Parathyroid adenoma (tissue), 2 donors: ENCODE measurements around the gene XPO1.

Experiments
- H2AFZ ChIP-seq: fragments of 300-600 bp; sonication (generic); one replicate; pipeline ENCODE4 v1.7.0; 2017; ENCODE audit warnings: antibody characterized with exemption, mild to moderate bottlenecking
- H3K27ac ChIP-seq: fragments of 300-600 bp; sonication (generic); one replicate; pipeline ENCODE4 v1.7.0; 2017
- H3K27me3 ChIP-seq: fragments of 300-600 bp; sonication (generic); one replicate; pipeline ENCODE4 v1.7.0; 2017; ENCODE audit warnings: low read length; ENCODE audit not compliant: control insufficient read depth, insufficient read depth
- H3K36me3 ChIP-seq: fragments of 300-600 bp; sonication (generic); one replicate; pipeline ENCODE4 v1.7.0; 2017; ENCODE audit warnings: low read length; ENCODE audit not compliant: control insufficient read depth, insufficient read depth
- H3K4me1 ChIP-seq: fragments of 300-600 bp; sonication (generic); one replicate; pipeline ENCODE4 v1.7.0; 2017; ENCODE audit warnings: control low read depth
- H3K4me2 ChIP-seq: fragments of 300-600 bp; sonication (generic); one replicate; pipeline ENCODE4 v1.7.0; 2017; ENCODE audit warnings: low read length
- H3K4me3 ChIP-seq: fragments of 300-600 bp; sonication (generic); one replicate; pipeline ENCODE4 v1.7.0; 2017; ENCODE audit warnings: low read depth, low read length
- H3K79me2 ChIP-seq: fragments of 300-600 bp; sonication (generic); one replicate; pipeline ENCODE4 v1.7.0; 2017; ENCODE audit warnings: control low read depth
- H3K9ac ChIP-seq: fragments of 300-600 bp; sonication (generic); one replicate; pipeline ENCODE4 v1.7.0; 2017; ENCODE audit warnings: mild to moderate bottlenecking
- H3K9me3 ChIP-seq: fragments of 300-600 bp; sonication (generic); one replicate; pipeline ENCODE4 v1.7.0; 2017; ENCODE audit warnings: low read length; ENCODE audit not compliant: control insufficient read depth
- CTCF ChIP-seq: fragments of 300-600 bp; sonication (generic); IDR thresholded peaks from one replicate; pipeline ENCODE4 v1.7.0; 2017; ENCODE audit warnings: antibody characterized with exemption, mild to moderate bottlenecking
- donor health status: primary hyperparathyroidism.

XPO1 gene

DNA sequence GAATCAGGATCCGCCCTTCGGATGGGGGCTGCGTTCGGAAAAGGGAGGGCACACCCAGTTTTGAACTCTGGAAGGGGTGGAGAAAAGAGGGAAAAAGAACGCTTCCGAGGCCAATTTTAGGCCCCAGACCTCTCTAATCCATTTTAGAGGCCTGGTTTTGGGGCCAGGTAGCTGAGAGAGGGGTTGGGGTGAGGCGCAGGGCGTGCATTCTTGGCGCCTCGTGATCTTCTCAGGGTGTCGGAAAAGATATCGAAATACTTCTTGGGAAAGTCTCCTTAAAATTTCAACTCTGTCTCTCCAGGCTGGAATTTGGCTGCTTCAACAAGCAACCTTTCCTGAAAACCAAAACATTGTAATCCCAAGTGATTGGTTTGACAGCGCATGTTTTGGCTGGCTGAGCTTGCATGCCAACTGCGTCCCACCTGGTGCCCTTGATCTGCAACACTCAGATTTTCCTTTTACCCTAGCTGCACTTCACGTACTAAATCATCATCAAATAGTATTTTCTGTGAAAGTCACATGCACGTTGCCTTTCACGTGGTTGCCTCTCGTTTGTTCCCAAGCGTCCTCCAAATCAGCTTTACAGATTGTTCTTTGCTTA is 864 bp upstream of the XPO1 start:
- peak overlapping the region; percentile 83 for H2AFZ ChIP-seq

GRCh38 chr2:61537950-61538199 is 281 bp downstream of the XPO1 start:
- Histone ChIP-seq H3K9ac (peak overlapping the region; percentile 29), H2AFZ (peak overlapping the region; percentile 83), H3K36me3 (no peaks in the 10 kb centered on the region), H3K27ac (peak overlapping the region; percentile 97), H3K4me3 (peak overlapping the region; percentile 89), H3K9me3 (no peaks in the 10 kb centered on the region), H3K4me2 (peak overlapping the region; percentile 63), H3K79me2 (peaks cover 15% of the 10 kb centered on the region), H3K4me1 (peaks cover 3% of the 10 kb centered on the region), H3K27me3 (no peaks in the 10 kb centered on the region)
- TF ChIP-seq CTCF, result no peak

More for the DNA sequence above, 864 bp upstream of the XPO1 start:
- TF ChIP-seq CTCF, result no peak
- peak overlapping the region; percentile 38 for H3K9ac ChIP-seq
- no peaks in the 10 kb centered on the region for H3K27me3 ChIP-seq
- H3K9me3 ChIP-seq, result no peaks in the 10 kb centered on the region
- peak overlapping the region; percentile 79 for H3K4me2 ChIP-seq
- no peaks in the 10 kb centered on the region for H3K36me3 ChIP-seq
- peak overlapping the region; percentile 97 for H3K27ac ChIP-seq
- peaks cover 3% of the 10 kb centered on the region for H3K4me1 ChIP-seq
- peaks cover 15% of the 10 kb centered on the region for H3K79me2 ChIP-seq
- peak overlapping the region; percentile 89 for H3K4me3 ChIP-seq

DNA sequence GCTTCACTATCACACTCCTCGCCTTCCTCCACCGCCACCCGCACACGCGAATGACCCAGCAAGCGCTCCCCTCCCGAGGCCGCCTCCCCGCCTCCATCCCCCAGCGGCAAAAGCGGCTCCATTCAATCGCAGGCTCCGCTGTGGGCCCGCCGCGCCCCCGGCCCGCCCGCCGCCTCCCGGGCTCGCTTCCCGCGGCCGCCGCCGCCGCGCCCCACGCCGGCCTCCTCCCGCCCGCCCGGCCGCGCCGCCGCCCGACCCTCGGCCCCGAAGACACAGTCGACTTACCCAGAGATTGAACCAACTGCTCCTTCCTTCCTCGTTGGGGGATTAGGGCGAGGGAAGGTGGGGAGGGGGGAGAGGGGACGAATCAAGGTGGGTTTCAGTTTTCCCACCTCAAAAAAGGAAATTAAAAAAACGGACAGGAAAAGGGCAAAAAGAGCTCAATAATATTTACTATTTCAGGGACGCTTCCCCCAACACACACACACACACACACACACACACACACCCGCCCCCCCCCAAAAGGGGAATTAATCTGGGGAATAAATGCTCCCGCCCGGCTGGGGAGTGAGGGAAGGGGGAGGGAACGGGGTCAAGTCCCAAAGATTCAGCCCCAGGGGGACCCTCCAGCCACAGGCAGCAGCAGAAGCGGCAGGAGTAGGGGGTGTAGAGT is 743 bp downstream of the XPO1 start:
- TF ChIP-seq CTCF, result no peak
- Histone ChIP-seq H3K9ac (peak overlapping the region; percentile 29), H3K27me3 (no peaks in the 10 kb centered on the region), H3K4me2 (peak overlapping the region; percentile 87), H3K36me3 (no peaks in the 10 kb centered on the region), H3K9me3 (no peaks in the 10 kb centered on the region), H3K4me3 (peak overlapping the region; percentile 89), H3K4me1 (peaks cover 3% of the 10 kb centered on the region), H2AFZ (peak overlapping the region; percentile 83), H3K27ac (peak overlapping the region; percentile 97), H3K79me2 (peaks cover 18% of the 10 kb centered on the region)

GRCh38 chr2:61536572-61537276 is 1.4 kb downstream of the XPO1 start:
- no peaks in the 10 kb centered on the region for H3K27me3 ChIP-seq
- no peaks in the 10 kb centered on the region for H3K36me3 ChIP-seq
- peak overlapping the region; percentile 65 for H2AFZ ChIP-seq
- H3K9me3 ChIP-seq, result no peaks in the 10 kb centered on the region
- peaks cover 22% of the 10 kb centered on the region for H3K79me2 ChIP-seq
- H3K4me2 ChIP-seq, result peak overlapping the region; percentile 87
- no peak for TF ChIP-seq CTCF
- peak overlapping the region; percentile 97 for H3K27ac ChIP-seq
- H3K9ac ChIP-seq, result peak overlapping the region; percentile 12
- H3K4me1 ChIP-seq, result peaks cover 3% of the 10 kb centered on the region
- H3K4me3 ChIP-seq, result peak overlapping the region; percentile 89
